ENCODE data around the gene GNMT. TPM values are rescaled to one million over a fixed set of nuclear protein-coding genes. Genes with fewer than 3 reads are reported as not detected.

The GNMT gene
- total and polyA plus RNA-seq, 10 of the 15 experiments (the other 5 are each of a cell fraction or from before 2014, with no cell fraction given): 0.27 to 1.1 (median 0.39) TPM

DNA sequence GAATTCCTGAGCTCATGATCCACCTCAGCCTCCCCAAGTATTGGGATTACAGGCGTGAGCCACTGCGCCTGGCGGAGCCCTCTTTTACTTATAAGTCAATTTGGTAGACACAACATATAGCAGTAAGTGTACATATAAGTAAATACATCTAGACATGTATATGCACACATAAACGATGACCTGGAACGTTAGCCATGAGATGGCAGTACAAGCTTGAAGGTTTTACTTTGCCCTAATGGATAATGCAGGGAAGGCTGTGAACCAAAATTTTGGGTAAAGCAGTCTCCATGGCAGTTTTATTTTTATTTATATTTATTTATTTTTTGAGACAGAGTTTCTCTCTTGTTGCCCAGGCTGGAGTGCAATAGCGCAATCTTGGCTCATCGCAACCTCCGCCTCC is 2.4 kb upstream of the GNMT start:
- ChIA-PET POLR2A (no interaction called here), CTCF (interaction anchor here (1.4 to 1.5 kb wide), 2 partner anchors 45 to 185 kb away, joined by 5 to 8 read pairs; no protein-coding TSS in a partner anchor), RAD21 (ENCODE audit: unreplicated experiment) (no interaction called here), SMC1A (ENCODE audit: uncharacterized antibody, unreplicated experiment) (no interaction called here)
- Histone ChIP-seq H3K4me1 (ENCODE audit: control insufficient read depth, insufficient read depth, low read length) (no peaks in the 10 kb centered on the region), H3K27ac (ENCODE audit: control insufficient read depth, insufficient read depth) (no peak overlapping the region), H3K9ac (ENCODE audit: control insufficient read depth, insufficient read depth, low read length) (no peak overlapping the region), H4K20me1 (ENCODE audit: control insufficient read depth, insufficient read depth) (no peaks in the 10 kb centered on the region), H3K4me3 (no peak overlapping the region), H3K36me3 (ENCODE audit: control insufficient read depth in 2 of 2, insufficient read depth in 2 of 2, low read length in 1 of 2) (no peaks in the 10 kb centered on the region), H3K79me2 (ENCODE audit: control insufficient read depth, insufficient read depth, low read length) (no peaks in the 10 kb centered on the region), H3K4me2 (ENCODE audit: control insufficient read depth, insufficient read depth) (no peak overlapping the region), H3K9me3 (replicated peaks; ENCODE audit: control insufficient read depth, insufficient read depth, low read length) (no peaks in the 10 kb centered on the region), H2AFZ (ENCODE audit: control insufficient read depth, low read depth, low read length) (no peak overlapping the region), H3K27me3 (replicated peaks in 1 of 2; ENCODE audit: control insufficient read depth in 2 of 2, insufficient read depth in 2 of 2, low read length in 1 of 2) (no peaks in the 10 kb centered on the region)
- FAIRE-seq (no peak), DNase-seq (ENCODE audit: low read depth, low spot score) (no peak), ATAC-seq (no peak)
- intact Hi-C loops (cut with micrococcal nuclease; ENCODE audit: unreplicated experiment) (no loop called here), in situ Hi-C loops (cut with MboI) (no loop called here)
- 94% methylated on average over 8 of the region's 8 CpGs for WGBS (ENCODE audit: insufficient coverage, insufficient replicate concordance, low lambda C conversion rate, missing lambda C conversion rate)
- no TSS peak for BruUV-seq (replicated peaks)
- TF ChIP-seq TARDBP (IDR thresholded peaks at IDR 0.05; ENCODE audit: borderline replicate concordance): no peak
- TF ChIP-seq SMC3 (IDR thresholded peaks at IDR 0.05; ENCODE audit: borderline replicate concordance, low read length): no peak
- TF ChIP-seq, protein P1, sequence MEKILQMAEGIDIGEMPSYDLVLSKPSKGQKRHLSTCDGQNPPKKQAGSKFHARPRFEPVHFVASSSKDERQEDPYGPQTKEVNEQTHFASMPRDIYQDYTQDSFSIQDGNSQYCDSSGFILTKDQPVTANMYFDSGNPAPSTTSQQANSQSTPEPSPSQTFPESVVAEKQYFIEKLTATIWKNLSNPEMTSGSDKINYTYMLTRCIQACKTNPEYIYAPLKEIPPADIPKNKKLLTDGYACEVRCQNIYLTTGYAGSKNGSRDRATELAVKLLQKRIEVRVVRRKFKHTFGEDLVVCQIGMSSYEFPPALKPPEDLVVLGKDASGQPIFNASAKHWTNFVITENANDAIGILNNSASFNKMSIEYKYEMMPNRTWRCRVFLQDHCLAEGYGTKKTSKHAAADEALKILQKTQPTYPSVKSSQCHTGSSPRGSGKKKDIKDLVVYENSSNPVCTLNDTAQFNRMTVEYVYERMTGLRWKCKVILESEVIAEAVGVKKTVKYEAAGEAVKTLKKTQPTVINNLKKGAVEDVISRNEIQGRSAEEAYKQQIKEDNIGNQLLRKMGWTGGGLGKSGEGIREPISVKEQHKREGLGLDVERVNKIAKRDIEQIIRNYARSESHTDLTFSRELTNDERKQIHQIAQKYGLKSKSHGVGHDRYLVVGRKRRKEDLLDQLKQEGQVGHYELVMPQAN (conservative IDR thresholded peaks at IDR 0.05): no peak
- TF ChIP-seq CREM (IDR thresholded peaks at IDR 0.05; ENCODE audit: low read depth): no peak
- no peak for TF ChIP-seq EZH2 (IDR thresholded peaks at IDR 0.05; ENCODE audit: borderline replicate concordance, control insufficient read depth, low read depth, low read length)
- TF ChIP-seq NFYB (IDR thresholded peaks at IDR 0.05; ENCODE audit: insufficient read depth, low read depth, low read length): no peak
- TF ChIP-seq, protein P2, sequence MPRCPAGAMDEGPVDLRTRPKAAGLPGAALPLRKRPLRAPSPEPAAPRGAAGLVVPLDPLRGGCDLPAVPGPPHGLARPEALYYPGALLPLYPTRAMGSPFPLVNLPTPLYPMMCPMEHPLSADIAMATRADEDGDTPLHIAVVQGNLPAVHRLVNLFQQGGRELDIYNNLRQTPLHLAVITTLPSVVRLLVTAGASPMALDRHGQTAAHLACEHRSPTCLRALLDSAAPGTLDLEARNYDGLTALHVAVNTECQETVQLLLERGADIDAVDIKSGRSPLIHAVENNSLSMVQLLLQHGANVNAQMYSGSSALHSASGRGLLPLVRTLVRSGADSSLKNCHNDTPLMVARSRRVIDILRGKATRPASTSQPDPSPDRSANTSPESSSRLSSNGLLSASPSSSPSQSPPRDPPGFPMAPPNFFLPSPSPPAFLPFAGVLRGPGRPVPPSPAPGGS (IDR thresholded peaks at IDR 0.05; ENCODE audit: borderline replicate concordance, insufficient read depth, low read depth, low read length, poor library complexity, severe bottlenecking): no peak
- TF ChIP-seq ZNF24 (IDR thresholded peaks at IDR 0.05): no peak
- no peak for TF ChIP-seq NR2C2 (IDR thresholded peaks at IDR 0.05; ENCODE audit: borderline replicate concordance, control insufficient read depth, insufficient read length, low read depth)
- no peak for TF ChIP-seq SMAD1 (IDR thresholded peaks at IDR 0.05; ENCODE audit: low read depth, partially characterized antibody)
- no peak for TF ChIP-seq NR2C1 (IDR thresholded peaks at IDR 0.05)
- no peak for TF ChIP-seq SUPT20H (IDR thresholded peaks at IDR 0.05; ENCODE audit: borderline replicate concordance, control insufficient read depth, low read depth, low read length)
- no peak for TF ChIP-seq PAX5 (IDR thresholded peaks at IDR 0.05; ENCODE audit: borderline replicate concordance, low read depth, low read length)
- TF ChIP-seq, protein P3, sequence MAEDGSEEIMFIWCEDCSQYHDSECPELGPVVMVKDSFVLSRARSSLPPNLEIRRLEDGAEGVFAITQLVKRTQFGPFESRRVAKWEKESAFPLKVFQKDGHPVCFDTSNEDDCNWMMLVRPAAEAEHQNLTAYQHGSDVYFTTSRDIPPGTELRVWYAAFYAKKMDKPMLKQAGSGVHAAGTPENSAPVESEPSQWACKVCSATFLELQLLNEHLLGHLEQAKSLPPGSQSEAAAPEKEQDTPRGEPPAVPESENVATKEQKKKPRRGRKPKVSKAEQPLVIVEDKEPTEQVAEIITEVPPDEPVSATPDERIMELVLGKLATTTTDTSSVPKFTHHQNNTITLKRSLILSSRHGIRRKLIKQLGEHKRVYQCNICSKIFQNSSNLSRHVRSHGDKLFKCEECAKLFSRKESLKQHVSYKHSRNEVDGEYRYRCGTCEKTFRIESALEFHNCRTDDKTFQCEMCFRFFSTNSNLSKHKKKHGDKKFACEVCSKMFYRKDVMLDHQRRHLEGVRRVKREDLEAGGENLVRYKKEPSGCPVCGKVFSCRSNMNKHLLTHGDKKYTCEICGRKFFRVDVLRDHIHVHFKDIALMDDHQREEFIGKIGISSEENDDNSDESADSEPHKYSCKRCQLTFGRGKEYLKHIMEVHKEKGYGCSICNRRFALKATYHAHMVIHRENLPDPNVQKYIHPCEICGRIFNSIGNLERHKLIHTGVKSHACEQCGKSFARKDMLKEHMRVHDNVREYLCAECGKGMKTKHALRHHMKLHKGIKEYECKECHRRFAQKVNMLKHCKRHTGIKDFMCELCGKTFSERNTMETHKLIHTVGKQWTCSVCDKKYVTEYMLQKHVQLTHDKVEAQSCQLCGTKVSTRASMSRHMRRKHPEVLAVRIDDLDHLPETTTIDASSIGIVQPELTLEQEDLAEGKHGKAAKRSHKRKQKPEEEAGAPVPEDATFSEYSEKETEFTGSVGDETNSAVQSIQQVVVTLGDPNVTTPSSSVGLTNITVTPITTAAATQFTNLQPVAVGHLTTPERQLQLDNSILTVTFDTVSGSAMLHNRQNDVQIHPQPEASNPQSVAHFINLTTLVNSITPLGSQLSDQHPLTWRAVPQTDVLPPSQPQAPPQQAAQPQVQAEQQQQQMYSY (CRISPR knock-in tag; IDR thresholded peaks at IDR 0.05): no peak
- no peak for TF ChIP-seq TCF7 (IDR thresholded peaks at IDR 0.05; ENCODE audit: borderline replicate concordance)
